Retinal pigment epithelial cell (primary cell): ENCODE data around the gene HOXA3.

Source experiments
- DNase-seq: peaks from one replicate; pipeline ENCODE4 v3.0.0-alpha.2; 2010; ENCODE audit warnings: low read depth
- H3K4me3 ChIP-seq: 2 replicates; pipeline ENCODE4 v1.5.1; 2011; ENCODE audit warnings: mild to moderate bottlenecking, low read length, control low read depth, moderate library complexity
- CTCF ChIP-seq: conservative IDR thresholded peaks from 2 replicates; pipeline ENCODE4 v1.5.1; 2011; ENCODE audit warnings: low read depth, low read length, control low read depth, inconsistent platforms

Gene HOXA3

GRCh38 chr7:27166531-27167505 is 14.4 kb upstream of the HOXA3 start:
- H3K4me3 ChIP-seq, result no peak overlapping the region
- TF ChIP-seq CTCF, result no peak
- no peak for DNase-seq

- TF ChIP-seq CTCF, result no peak
- DNase-seq, result no peak
- H3K4me3 ChIP-seq, result no peak overlapping the region
Observed at GRCh38 chr7:27165996-27166530, 13.7 kb upstream of the HOXA3 start.

- no peak for TF ChIP-seq CTCF
- DNase-seq, result no peak
- H3K4me3 ChIP-seq, result no peak within 1 kb of the TSS
Observed at GRCh38 chr7:27165089-27165995, 13.0 kb upstream of the HOXA3 start, which contains the start of gene HOXA9. HOXA9 (minus strand) TSS chr7:27165537; CDS start chr7:27165457, 80 bp downstream.

GRCh38 chr7:27164367-27165088 is 12.1 kb upstream of the HOXA3 start:
- no peak overlapping the region for H3K4me3 ChIP-seq
- DNase-seq, result no peak
- TF ChIP-seq CTCF, result no peak

- TF ChIP-seq CTCF, result no peak
- H3K4me3 ChIP-seq, result no peak overlapping the region
- no peak for DNase-seq
Observed at GRCh38 chr7:27164045-27164366, 11.6 kb upstream of the HOXA3 start.

- no peak for TF ChIP-seq CTCF
- no peak for DNase-seq
- no peak overlapping the region for H3K4me3 ChIP-seq
Observed at GRCh38 chr7:27163288-27164044, 11.1 kb upstream of the HOXA3 start.
